A204.1 (cell line): ENCODE results near the gene NDST1.

Experiments used
- FAIRE-seq: peaks from 2 replicates; lab custom pipeline; 2012; peaks lifted over from hg19 to GRCh38; lab: Jason Lieb, UNC

Gene NDST1

GRCh38 chr5:150523472-150524350, 15.8 kb downstream of the NDST1 start:
- no peak for FAIRE-seq

GRCh38 chr5:150525163-150525562, 17.2 kb downstream of the NDST1 start:
- FAIRE-seq = no peak

- FAIRE-seq = no peak
These were observed 17.9 kb downstream of the NDST1 start for GRCh38 chr5:150525781-150526180.

GRCh38 chr5:150527038-150527437, 19.1 kb downstream of the NDST1 start:
- FAIRE-seq = no peak

- FAIRE-seq = no peak
These were observed 19.9 kb downstream of the NDST1 start for GRCh38 chr5:150527808-150528207.

- FAIRE-seq = no peak
These were observed 21.1 kb downstream of the NDST1 start for GRCh38 chr5:150528924-150529546.

GRCh38 chr5:150529555-150529954, 21.6 kb downstream of the NDST1 start:
- FAIRE-seq = no peak

GRCh38 chr5:150530423-150530822, 22.5 kb downstream of the NDST1 start:
- no peak for FAIRE-seq

GRCh38 chr5:150530951-150531588, 23.1 kb downstream of the NDST1 start:
- FAIRE-seq = no peak

- FAIRE-seq = no peak
These were observed 23.8 kb downstream of the NDST1 start for GRCh38 chr5:150531686-150532085.

- no peak for FAIRE-seq
These were observed 24.2 kb downstream of the NDST1 start for GRCh38 chr5:150532151-150532550.

- FAIRE-seq = no peak
These were observed 25.1 kb downstream of the NDST1 start for GRCh38 chr5:150532996-150533395.

- no peak for FAIRE-seq
These were observed 26.9 kb downstream of the NDST1 start for GRCh38 chr5:150534811-150535210.

- no peak for FAIRE-seq
These were observed 27.7 kb downstream of the NDST1 start for GRCh38 chr5:150535611-150536010.

GRCh38 chr5:150538007-150538917, 30.3 kb downstream of the NDST1 start:
- FAIRE-seq = no peak

GRCh38 chr5:150539206-150539605, 31.3 kb downstream of the NDST1 start:
- no peak for FAIRE-seq

GRCh38 chr5:150540042-150540441, 32.1 kb downstream of the NDST1 start:
- no peak for FAIRE-seq

GRCh38 chr5:150540615-150541396, 32.9 kb downstream of the NDST1 start:
- FAIRE-seq = no peak

- FAIRE-seq = no peak
These were observed 33.4 kb downstream of the NDST1 start for GRCh38 chr5:150541397-150541675.

- no peak for FAIRE-seq
These were observed 34.0 kb downstream of the NDST1 start for GRCh38 chr5:150541895-150542294.

GRCh38 chr5:150542933-150543445, 35.1 kb downstream of the NDST1 start:
- no peak for FAIRE-seq
